ENCODE results near the gene CHD2. TPM values are rescaled to one million over a fixed set of nuclear protein-coding genes. Genes with fewer than 3 reads are reported as not detected.

Gene CHD2
- total RNA-seq, 2 donors from 2014 or later = 208 to 246 TPM

- ATAC-seq (replicated peaks in 1 of 2) (no peak), DNase-seq (no peak)
- no peaks in the 10 kb centered on the region for H3K9me3 Mint-ChIP-seq
- no peak overlapping the region for H3K4me3 Mint-ChIP-seq
- no peaks in the 10 kb centered on the region for H3K27me3 Mint-ChIP-seq (ENCODE audit: low read depth)
- H3K4me1 Mint-ChIP-seq (ENCODE audit: low read depth) = peaks cover 39% of the 10 kb centered on the region
- peaks cover 32 to 65% of the 10 kb centered on the region in 2 donors for H3K36me3 Mint-ChIP-seq (ENCODE audit: insufficient read depth in 2 of 2)
- H3K27ac Mint-ChIP-seq = peak overlapping the region; percentile 93
Observed at GRCh38 chr15:92971081-92971480, 71.0 kb downstream of the CHD2 start.

GRCh38 chr15:92971713-92972112 is 71.6 kb downstream of the CHD2 start:
- H3K36me3 Mint-ChIP-seq (ENCODE audit: insufficient read depth in 2 of 2) = peaks cover 29 to 60% of the 10 kb centered on the region in 2 donors
- H3K4me1 Mint-ChIP-seq (ENCODE audit: low read depth) = peaks cover 35% of the 10 kb centered on the region
- H3K27me3 Mint-ChIP-seq (ENCODE audit: low read depth) = no peaks in the 10 kb centered on the region
- no peaks in the 10 kb centered on the region for H3K9me3 Mint-ChIP-seq
- DNase-seq (no peak), ATAC-seq (replicated peaks in 1 of 2) (no peak)
- H3K27ac Mint-ChIP-seq = peak overlapping the region; percentile 93
- no peak overlapping the region for H3K4me3 Mint-ChIP-seq

- Mint-ChIP-seq H3K4me3 (no peak overlapping the region), H3K36me3 (ENCODE audit: insufficient read depth in 2 of 2) (peaks cover 20 to 58% of the 10 kb centered on the region in 2 donors), H3K9me3 (no peaks in the 10 kb centered on the region), H3K27ac (peak overlapping the region; percentile 14), H3K4me1 (ENCODE audit: low read depth) (peaks cover 29% of the 10 kb centered on the region), H3K27me3 (ENCODE audit: low read depth) (no peaks in the 10 kb centered on the region)
- DNase-seq = no peak
- ATAC-seq (replicated peaks in 1 of 2) = no peak
Observed at GRCh38 chr15:92974183-92974915, 74.2 kb downstream of the CHD2 start.

- Mint-ChIP-seq H3K9me3 (no peaks in the 10 kb centered on the region), H3K27ac (peak overlapping the region; percentile 43), H3K36me3 (ENCODE audit: insufficient read depth in 2 of 2) (peaks cover 16 to 32% of the 10 kb centered on the region in 2 donors), H3K4me1 (ENCODE audit: low read depth) (peaks cover 8% of the 10 kb centered on the region), H3K4me3 (no peak overlapping the region), H3K27me3 (ENCODE audit: low read depth) (no peaks in the 10 kb centered on the region)
- ATAC-seq (replicated peaks in 1 of 2) = no peak
- no peak for DNase-seq
Observed at GRCh38 chr15:92979011-92979701, 79.0 kb downstream of the CHD2 start.

- peaks cover 15 to 30% of the 10 kb centered on the region in 2 donors for H3K36me3 Mint-ChIP-seq (ENCODE audit: insufficient read depth in 2 of 2)
- ATAC-seq (replicated peaks in 1 of 2) (peak; percentile 54 to 84), DNase-seq (no peak)
- no peaks in the 10 kb centered on the region for H3K27me3 Mint-ChIP-seq (ENCODE audit: low read depth)
- H3K9me3 Mint-ChIP-seq = no peaks in the 10 kb centered on the region
- no peak overlapping the region for H3K4me3 Mint-ChIP-seq
- H3K4me1 Mint-ChIP-seq (ENCODE audit: low read depth) = no peaks in the 10 kb centered on the region
- H3K27ac Mint-ChIP-seq = no peak overlapping the region
Observed at GRCh38 chr15:92981333-92981732, 81.2 kb downstream of the CHD2 start.

- Mint-ChIP-seq H3K4me3 (no peak overlapping the region), H3K9me3 (no peaks in the 10 kb centered on the region), H3K27ac (peak overlapping the region; percentile 10), H3K36me3 (ENCODE audit: insufficient read depth in 2 of 2) (peaks cover 14 to 32% of the 10 kb centered on the region in 2 donors), H3K27me3 (ENCODE audit: low read depth) (no peaks in the 10 kb centered on the region), H3K4me1 (ENCODE audit: low read depth) (peaks cover 4% of the 10 kb centered on the region)
- DNase-seq (no peak), ATAC-seq (replicated peaks in 1 of 2) (no peak)
Observed at GRCh38 chr15:92984161-92984560, 84.0 kb downstream of the CHD2 start.

GRCh38 chr15:92989470-92989869 is 89.3 kb downstream of the CHD2 start:
- no peaks in the 10 kb centered on the region for H3K9me3 Mint-ChIP-seq
- no peak overlapping the region for H3K27ac Mint-ChIP-seq
- H3K27me3 Mint-ChIP-seq (ENCODE audit: low read depth) = no peaks in the 10 kb centered on the region
- ATAC-seq (replicated peaks in 1 of 2) = no peak
- H3K36me3 Mint-ChIP-seq (ENCODE audit: insufficient read depth in 2 of 2) = peaks cover 31 to 48% of the 10 kb centered on the region in 2 donors
- no peak for DNase-seq
- no peak overlapping the region for H3K4me3 Mint-ChIP-seq
- H3K4me1 Mint-ChIP-seq (ENCODE audit: low read depth) = peaks cover 4% of the 10 kb centered on the region

- no peak for ATAC-seq (replicated peaks in 1 of 2)
- Mint-ChIP-seq H3K4me1 (ENCODE audit: low read depth) (peaks cover 4% of the 10 kb centered on the region), H3K36me3 (ENCODE audit: insufficient read depth in 2 of 2) (peaks cover 31 to 48% of the 10 kb centered on the region in 2 donors), H3K9me3 (no peaks in the 10 kb centered on the region), H3K4me3 (no peak overlapping the region), H3K27ac (peak overlapping the region; percentile 74), H3K27me3 (ENCODE audit: low read depth) (no peaks in the 10 kb centered on the region)
- DNase-seq = no peak
Observed at GRCh38 chr15:92990031-92990430, 89.9 kb downstream of the CHD2 start.

- no peak for ATAC-seq (replicated peaks in 1 of 2)
- Mint-ChIP-seq H3K27me3 (ENCODE audit: low read depth) (no peaks in the 10 kb centered on the region), H3K36me3 (ENCODE audit: insufficient read depth in 2 of 2) (peaks cover 33 to 61% of the 10 kb centered on the region in 2 donors)
Observed at GRCh38 chr15:92992720-92993119, 92.6 kb downstream of the CHD2 start.

GRCh38 chr15:92997821-92998220 is 97.7 kb downstream of the CHD2 start:
- H3K36me3 Mint-ChIP-seq (ENCODE audit: insufficient read depth in 2 of 2) = peaks cover 35 to 67% of the 10 kb centered on the region in 2 donors
- H3K9me3 Mint-ChIP-seq = no peaks in the 10 kb centered on the region
- ATAC-seq (replicated peaks in 1 of 2) = no peak
- no peaks in the 10 kb centered on the region for H3K27me3 Mint-ChIP-seq (ENCODE audit: low read depth)
- no peaks in the 10 kb centered on the region for H3K4me1 Mint-ChIP-seq (ENCODE audit: low read depth)
- no peak overlapping the region for H3K4me3 Mint-ChIP-seq
- no peak overlapping the region for H3K27ac Mint-ChIP-seq
- DNase-seq = no peak

More at GRCh38 chr15:92992720-92993119, 92.6 kb downstream of the CHD2 start:
- peak overlapping the region; percentile 45 for H3K27ac Mint-ChIP-seq
- no peaks in the 10 kb centered on the region for H3K9me3 Mint-ChIP-seq
- DNase-seq = no peak
- no peak overlapping the region for H3K4me3 Mint-ChIP-seq
- H3K4me1 Mint-ChIP-seq (ENCODE audit: low read depth) = peaks cover 4% of the 10 kb centered on the region

GRCh38 chr15:93001156-93001555 is 101.0 kb downstream of the CHD2 start:
- ATAC-seq (replicated peaks in 1 of 2) (no peak), DNase-seq (no peak)
- peaks cover 32 to 71% of the 10 kb centered on the region in 2 donors for H3K36me3 Mint-ChIP-seq (ENCODE audit: insufficient read depth in 2 of 2)
- H3K4me3 Mint-ChIP-seq = no peak overlapping the region
- H3K9me3 Mint-ChIP-seq = no peaks in the 10 kb centered on the region
- H3K27ac Mint-ChIP-seq = no peak overlapping the region
- no peaks in the 10 kb centered on the region for H3K4me1 Mint-ChIP-seq (ENCODE audit: low read depth)
- H3K27me3 Mint-ChIP-seq (ENCODE audit: low read depth) = no peaks in the 10 kb centered on the region

GRCh38 chr15:93001881-93002280 is 101.8 kb downstream of the CHD2 start:
- peak overlapping the region; percentile 54 for H3K27ac Mint-ChIP-seq

GRCh38 chr15:93005133-93005532 is 105.0 kb downstream of the CHD2 start:
- H3K27ac Mint-ChIP-seq = peak overlapping the region; percentile 34
- no peaks in the 10 kb centered on the region for H3K9me3 Mint-ChIP-seq
- no peaks in the 10 kb centered on the region for H3K27me3 Mint-ChIP-seq (ENCODE audit: low read depth)
- ATAC-seq (replicated peaks in 1 of 2) = peak in 1 of 2 donors; percentile 32
- peaks cover 30 to 57% of the 10 kb centered on the region in 2 donors for H3K36me3 Mint-ChIP-seq (ENCODE audit: insufficient read depth in 2 of 2)
- peaks cover 5% of the 10 kb centered on the region for H3K4me1 Mint-ChIP-seq (ENCODE audit: low read depth)
- no peak for DNase-seq
- H3K4me3 Mint-ChIP-seq = no peak overlapping the region

More at GRCh38 chr15:93001881-93002280, 101.8 kb downstream of the CHD2 start:
- no peak for ATAC-seq (replicated peaks in 1 of 2)
- Mint-ChIP-seq H3K4me1 (ENCODE audit: low read depth) (no peaks in the 10 kb centered on the region), H3K9me3 (no peaks in the 10 kb centered on the region), H3K27me3 (ENCODE audit: low read depth) (no peaks in the 10 kb centered on the region), H3K4me3 (no peak overlapping the region), H3K36me3 (ENCODE audit: insufficient read depth in 2 of 2) (peaks cover 30 to 64% of the 10 kb centered on the region in 2 donors)
- no peak for DNase-seq
